ENCODE measurements around the gene HEMGN. TPM values are rescaled to one million over a fixed set of nuclear protein-coding genes. Genes with fewer than 3 reads are reported as not detected.

HEMGN gene
- total and polyA plus RNA-seq, 2 of the 4 experiments (the other 2 are of a cell fraction) = not detected

DNA sequence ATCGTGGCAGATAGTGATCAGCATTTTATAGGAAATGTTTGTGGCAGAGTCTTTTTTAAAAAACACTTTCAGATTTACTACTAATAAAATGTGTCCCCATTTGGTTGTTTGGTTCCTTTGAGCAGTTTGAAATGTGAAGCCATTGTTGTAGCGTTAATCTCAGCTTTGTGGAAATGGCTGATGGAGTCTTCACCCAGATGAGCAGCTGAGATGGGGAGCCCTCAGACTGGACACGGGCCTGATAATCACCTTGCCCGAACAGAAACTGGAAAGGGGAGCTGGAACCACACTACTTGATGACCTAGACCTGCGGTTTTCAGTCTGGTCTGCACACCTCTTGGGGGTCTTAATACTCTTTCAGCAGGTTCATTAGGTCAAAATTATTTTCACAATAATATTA lies 24.6 kb upstream of the HEMGN start:
- no peak overlapping the region for H4K5ac ChIP-seq (ENCODE audit: low read depth, low read length)
- H3K9me3 ChIP-seq (ENCODE audit: control insufficient read depth, insufficient read depth, low read length) = no peaks in the 10 kb centered on the region
- no peak overlapping the region for H3K27ac ChIP-seq (ENCODE audit: insufficient read depth, low read length)
- H2BK20ac ChIP-seq (ENCODE audit: low read depth, low read length) = no peak overlapping the region
- H3K36me3 ChIP-seq (ENCODE audit: control insufficient read depth, insufficient read depth, low read length) = no peaks in the 10 kb centered on the region
- in situ Hi-C loops (cut with MboI; ENCODE audit: low sequenced_read_pairs) = no loop called here
- TF ChIP-seq SMC3 (IDR thresholded peaks at IDR 0.05; ENCODE audit: low read depth, low read length) = no peak
- TF ChIP-seq RAD21 (IDR thresholded peaks at IDR 0.05; ENCODE audit: low read length) = no peak
- TF ChIP-seq RCOR1 (IDR thresholded peaks at IDR 0.05; ENCODE audit: insufficient replicate concordance, low read length) = no peak
- TF ChIP-seq, protein P1, sequence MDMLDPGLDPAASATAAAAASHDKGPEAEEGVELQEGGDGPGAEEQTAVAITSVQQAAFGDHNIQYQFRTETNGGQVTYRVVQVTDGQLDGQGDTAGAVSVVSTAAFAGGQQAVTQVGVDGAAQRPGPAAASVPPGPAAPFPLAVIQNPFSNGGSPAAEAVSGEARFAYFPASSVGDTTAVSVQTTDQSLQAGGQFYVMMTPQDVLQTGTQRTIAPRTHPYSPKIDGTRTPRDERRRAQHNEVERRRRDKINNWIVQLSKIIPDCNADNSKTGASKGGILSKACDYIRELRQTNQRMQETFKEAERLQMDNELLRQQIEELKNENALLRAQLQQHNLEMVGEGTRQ (IDR thresholded peaks at IDR 0.05; ENCODE audit: low read depth, low read length) = no peak
- no peak for TF ChIP-seq NFE2L2 (IDR thresholded peaks at IDR 0.05; ENCODE audit: low read depth, low read length)
- TF ChIP-seq MAFK (IDR thresholded peaks at IDR 0.05; ENCODE audit: low read depth, low read length) = no peak
- no peak for TF ChIP-seq MAZ (IDR thresholded peaks at IDR 0.05; ENCODE audit: borderline replicate concordance, low read depth, low read length)
- TF ChIP-seq, protein P2, sequence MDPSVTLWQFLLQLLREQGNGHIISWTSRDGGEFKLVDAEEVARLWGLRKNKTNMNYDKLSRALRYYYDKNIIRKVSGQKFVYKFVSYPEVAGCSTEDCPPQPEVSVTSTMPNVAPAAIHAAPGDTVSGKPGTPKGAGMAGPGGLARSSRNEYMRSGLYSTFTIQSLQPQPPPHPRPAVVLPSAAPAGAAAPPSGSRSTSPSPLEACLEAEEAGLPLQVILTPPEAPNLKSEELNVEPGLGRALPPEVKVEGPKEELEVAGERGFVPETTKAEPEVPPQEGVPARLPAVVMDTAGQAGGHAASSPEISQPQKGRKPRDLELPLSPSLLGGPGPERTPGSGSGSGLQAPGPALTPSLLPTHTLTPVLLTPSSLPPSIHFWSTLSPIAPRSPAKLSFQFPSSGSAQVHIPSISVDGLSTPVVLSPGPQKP (IDR thresholded peaks at IDR 0.05; ENCODE audit: borderline replicate concordance, low read depth, low read length) = no peak
- TF ChIP-seq POLR2A (IDR thresholded peaks at IDR 0.05; ENCODE audit: low read depth, low read length) = no peak
- TF ChIP-seq MXI1 (IDR thresholded peaks at IDR 0.05; ENCODE audit: borderline replicate concordance, low read depth, low read length) = no peak
- TF ChIP-seq BHLHE40 (IDR thresholded peaks at IDR 0.05; ENCODE audit: low read depth, low read length) = no peak
- no peak for TF ChIP-seq CHD1 (IDR thresholded peaks at IDR 0.05; ENCODE audit: low read depth, low read length)
- TF ChIP-seq RFX5 (IDR thresholded peaks at IDR 0.05; ENCODE audit: low read depth, low read length) = no peak
- TF ChIP-seq FOS (IDR thresholded peaks at IDR 0.05; ENCODE audit: low read depth, low read length) = no peak
- TF ChIP-seq, protein P3, sequence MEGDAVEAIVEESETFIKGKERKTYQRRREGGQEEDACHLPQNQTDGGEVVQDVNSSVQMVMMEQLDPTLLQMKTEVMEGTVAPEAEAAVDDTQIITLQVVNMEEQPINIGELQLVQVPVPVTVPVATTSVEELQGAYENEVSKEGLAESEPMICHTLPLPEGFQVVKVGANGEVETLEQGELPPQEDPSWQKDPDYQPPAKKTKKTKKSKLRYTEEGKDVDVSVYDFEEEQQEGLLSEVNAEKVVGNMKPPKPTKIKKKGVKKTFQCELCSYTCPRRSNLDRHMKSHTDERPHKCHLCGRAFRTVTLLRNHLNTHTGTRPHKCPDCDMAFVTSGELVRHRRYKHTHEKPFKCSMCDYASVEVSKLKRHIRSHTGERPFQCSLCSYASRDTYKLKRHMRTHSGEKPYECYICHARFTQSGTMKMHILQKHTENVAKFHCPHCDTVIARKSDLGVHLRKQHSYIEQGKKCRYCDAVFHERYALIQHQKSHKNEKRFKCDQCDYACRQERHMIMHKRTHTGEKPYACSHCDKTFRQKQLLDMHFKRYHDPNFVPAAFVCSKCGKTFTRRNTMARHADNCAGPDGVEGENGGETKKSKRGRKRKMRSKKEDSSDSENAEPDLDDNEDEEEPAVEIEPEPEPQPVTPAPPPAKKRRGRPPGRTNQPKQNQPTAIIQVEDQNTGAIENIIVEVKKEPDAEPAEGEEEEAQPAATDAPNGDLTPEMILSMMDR (conservative IDR thresholded peaks at IDR 0.05; ENCODE audit: low read depth, low read length) = no peak
- no peak for TF ChIP-seq CEBPB (IDR thresholded peaks at IDR 0.05; ENCODE audit: low read depth, low read length)
- ChIA-PET POLR2A (ENCODE audit: unreplicated experiment) (no interaction called here), CTCF (no interaction called here)
- BruUV-seq (replicated peaks) = no TSS peak
- H2AK9ac ChIP-seq (replicated peaks; ENCODE audit: low read depth, low read length, poor library complexity) = no peak overlapping the region
- H3K9me1 ChIP-seq (ENCODE audit: insufficient read depth, low read length) = no peaks in the 10 kb centered on the region
- dilution Hi-C loops (cut with HindIII; ENCODE audit: low sequenced_read_pairs, unreplicated experiment) = no loop called here
- no peaks in the 10 kb centered on the region for H3K79me1 ChIP-seq (ENCODE audit: low read depth in 1 of 2, low read length in 2 of 2)
- no peak overlapping the region for H3K23ac ChIP-seq (ENCODE audit: low read depth, low read length)
- no peaks in the 10 kb centered on the region for H4K20me1 ChIP-seq (ENCODE audit: insufficient read depth, low read length)
- no peak overlapping the region for H3K18ac ChIP-seq (ENCODE audit: low read depth, low read length)
- H4K8ac ChIP-seq (ENCODE audit: low read depth in 2 of 2, low read length in 2 of 2) = no peak overlapping the region
- ATAC-seq (ENCODE audit: low read depth) = no peak
- H3K4me3 ChIP-seq (ENCODE audit: insufficient read depth, low read depth, low read length) = no peak overlapping the region
- DNase-seq = no peak
- no peak overlapping the region for H4K91ac ChIP-seq (ENCODE audit: insufficient read depth, low read depth, low read length)
- peaks cover 6% of the 10 kb centered on the region for H3K4me1 ChIP-seq (ENCODE audit: control insufficient read depth, insufficient read depth, low read length)
- no peak overlapping the region for H3K14ac ChIP-seq (replicated peaks; ENCODE audit: low read depth, low read length)
- H2AK5ac ChIP-seq (ENCODE audit: low read depth, low read length) = no peak overlapping the region
- H2AFZ ChIP-seq (replicated peaks; ENCODE audit: low read length, poor library complexity) = no peak overlapping the region
- no peak overlapping the region for H3K4me2 ChIP-seq (ENCODE audit: low read depth, low read length)
- peaks cover 24% of the 10 kb centered on the region for H3K27me3 ChIP-seq (ENCODE audit: control insufficient read depth, insufficient read depth, low read length)
- H3K9ac ChIP-seq (ENCODE audit: low read depth, low read length) = no peak overlapping the region
- WGBS, 2 experiments (ENCODE audit: extremely low coverage in 2 of 2, insufficient read length in 1 of 2) = 83% methylated on average over 2 of the region's 5 CpGs; no CpG with 5 or more reads in 1 of the 2 experiments
- no peak overlapping the region for H3K4ac ChIP-seq (ENCODE audit: low read depth, low read length)
- H2BK5ac ChIP-seq (ENCODE audit: low read depth, low read length, poor library complexity, severe bottlenecking) = no peak overlapping the region
- intact Hi-C loops (cut with micrococcal nuclease) = no loop called here
- no peak overlapping the region for H3K56ac ChIP-seq (ENCODE audit: extremely low read depth, insufficient read depth, low read length)
- no peak overlapping the region for H2BK120ac ChIP-seq (ENCODE audit: low read depth, low read length)
- H2BK15ac ChIP-seq (ENCODE audit: low read depth, low read length) = no peak overlapping the region
